Testis (tissue), 2 donors: ENCODE results near the gene MAPK8IP1.

Experiments
- CTCF ChIP-seq, 3 experiments: fragments of 450-650 bp in 2 of 3; fragments of 200-600 bp in 1 of 3; sonication (generic) in 1 of 3; IDR thresholded peaks; one replicate each; pipeline ENCODE4 v1.5.1; 2016 to 2019; ENCODE audit warnings: antibody characterized with exemption in 3 of 3, mild to moderate bottlenecking in 2 of 3, moderate library complexity in 1 of 3
- POLR2A ChIP-seq: fragments of 450-650 bp; IDR thresholded peaks from one replicate; pipeline ENCODE4 v1.6.1; 2017; ENCODE audit warnings: antibody characterized with exemption, mild to moderate bottlenecking, moderate library complexity

- no peak for TF ChIP-seq CTCF (IDR thresholded peaks at IDR 0.05)
- TF ChIP-seq POLR2A = no peak
Observed at GRCh38 chr11:45901626-45902025, 16.2 kb downstream of the MAPK8IP1 start.
